Activated CD4-positive, alpha-beta memory T cell treated with anti-CD3 and anti-CD28 coated beads for 36 hours (primary cell): ENCODE measurements around the gene CARD11. TPM values are rescaled to one million over a fixed set of nuclear protein-coding genes. Genes with fewer than 3 reads are reported as not detected.
"Not testable (repeated sequence)": the region's sequence is repeated elsewhere in the genome, so short reads cannot be mapped to it uniquely, and the experiment has no call there.

Experiments
- CTCF ChIA-PET: fragments of 350-600 bp; sonication (Branson Sonifier 250); formaldehyde crosslinking; loops from one replicate; lab custom pipeline; 2021; ENCODE audit warnings: antibody characterized with exemption, inconsistent platforms; lab: Charles Lee
- POLR2A ChIA-PET: fragments of 350-600 bp; sonication (Branson Sonifier 250); formaldehyde crosslinking; loops from one replicate; lab custom pipeline; 2021; ENCODE audit warnings: antibody characterized with exemption; lab: Charles Lee
- DNase-seq: peaks from one replicate; pipeline ENCODE4 v3.0.0-alpha.2; 2020
- H3K27ac Mint-ChIP-seq: one replicate; pipeline ENCODE4 v1.8.0; 2021; ENCODE audit warnings: mixed read lengths
- H3K27me3 Mint-ChIP-seq: one replicate; pipeline ENCODE4 v1.8.0; 2021; ENCODE audit warnings: mixed read lengths
- H3K36me3 Mint-ChIP-seq: one replicate; pipeline ENCODE4 v1.8.0; 2021; ENCODE audit warnings: mixed read lengths
- H3K4me1 Mint-ChIP-seq: one replicate; pipeline ENCODE4 v1.8.0; 2021; ENCODE audit warnings: low read depth, mixed read lengths
- H3K4me3 Mint-ChIP-seq: one replicate; pipeline ENCODE4 v1.8.0; 2021; ENCODE audit warnings: mild to moderate bottlenecking, mixed read lengths
- H3K9me3 Mint-ChIP-seq: one replicate; pipeline ENCODE4 v1.8.0; 2021; ENCODE audit warnings: mixed read lengths
- intact Hi-C: fragments of 100-400 bp; cut with micrococcal nuclease; formaldehyde crosslinking; loops from one replicate; pipeline ENCODE4 v1.15.1; 2023
- total RNA-seq, 2 experiments: library from RNA; stranded (reverse); gene quantifications; one replicate each; pipeline ENCODE4 v1.2.3, GENCODE V29; 2021

CARD11 gene
- total RNA-seq, 2 experiments from 2014 or later, result 107 to 108 TPM

GRCh38 chr7:3065724-3066143, 22.1 kb upstream of the CARD11 start:
- H3K36me3 Mint-ChIP-seq, result peaks cover 5% of the 10 kb centered on the region
- peaks cover 7% of the 10 kb centered on the region for H3K9me3 Mint-ChIP-seq
- intact Hi-C loops, result loop anchor here (1.0 to 5.0 kb wide), 3 partner anchors 90 to 201 kb away; no protein-coding TSS in a partner anchor
- peak; percentile 89 for DNase-seq
- H3K4me3 Mint-ChIP-seq, result peak overlapping the region; percentile 64
- H3K27me3 Mint-ChIP-seq, result no peaks in the 10 kb centered on the region
- ChIA-PET CTCF (interaction anchor here (0.6 to 5.8 kb wide), 30 partner anchors 10 to 200 kb away, joined by 3 to 73 read pairs (median 6); partner anchors contain the start of gene CARD11), POLR2A (interaction anchor here (1.1 to 1.3 kb wide), 2 partner anchors 41 to 69 kb away, joined by 3 read pairs; no protein-coding TSS in a partner anchor)
- peak overlapping the region; percentile 83 for H3K27ac Mint-ChIP-seq
- peaks cover 86% of the 10 kb centered on the region for H3K4me1 Mint-ChIP-seq

GRCh38 chr7:3064067-3064466, 20.4 kb upstream of the CARD11 start:
- no peaks in the 10 kb centered on the region for H3K27me3 Mint-ChIP-seq
- no peaks in the 10 kb centered on the region for H3K36me3 Mint-ChIP-seq
- intact Hi-C loops, result loop anchor here (2.0 kb wide), 1 partner anchor 199 kb away; no protein-coding TSS in a partner anchor
- POLR2A ChIA-PET, result interaction anchor here (1.7 kb wide), 1 partner anchor 107 kb away, joined by 6 read pairs; no protein-coding TSS in a partner anchor
- H3K4me1 Mint-ChIP-seq, result peaks cover 90% of the 10 kb centered on the region
- H3K9me3 Mint-ChIP-seq, result no peaks in the 10 kb centered on the region
- H3K4me3 Mint-ChIP-seq, result no peak overlapping the region
- peak overlapping the region; percentile 88 for H3K27ac Mint-ChIP-seq
- peak; percentile 39 for DNase-seq
- CTCF ChIA-PET, result interaction anchor here (1.0 to 5.8 kb wide), 13 partner anchors 23 to 177 kb away, joined by 3 to 73 read pairs (median 7); no protein-coding TSS in a partner anchor

GRCh38 chr7:3063016-3063753, 19.5 kb upstream of the CARD11 start:
- Mint-ChIP-seq H3K4me3 (peak overlapping the region; percentile 58), H3K9me3 (no peaks in the 10 kb centered on the region), H3K36me3 (no peaks in the 10 kb centered on the region), H3K27ac (peak overlapping the region; percentile 88), H3K4me1 (peaks cover 82% of the 10 kb centered on the region), H3K27me3 (no peaks in the 10 kb centered on the region)
- ChIA-PET POLR2A (interaction anchor here (0.7 to 1.7 kb wide), 8 partner anchors 9 to 106 kb away, joined by 3 to 7 read pairs (median 5); no protein-coding TSS in a partner anchor), CTCF (interaction anchor here (0.9 to 5.8 kb wide), 11 partner anchors 10 to 176 kb away, joined by 3 to 73 read pairs (median 6); no protein-coding TSS in a partner anchor)
- intact Hi-C loops, result loop anchor here (1.0 kb wide), 4 partner anchors 20 to 85 kb away; partner anchors contain the start of gene CARD11
- DNase-seq, result peak; percentile 94

- ChIA-PET CTCF (interaction anchor here (0.5 kb wide), 1 partner anchor 723 kb away, joined by 4 read pairs; no protein-coding TSS in a partner anchor), POLR2A (no interaction called here)
- no peak for DNase-seq
- peaks cover 13% of the 10 kb centered on the region for H3K9me3 Mint-ChIP-seq
- intact Hi-C loops, result no loop called here
- peaks cover 4% of the 10 kb centered on the region for H3K36me3 Mint-ChIP-seq
- H3K27me3 Mint-ChIP-seq, result peaks cover 3% of the 10 kb centered on the region
- no peak overlapping the region for H3K4me3 Mint-ChIP-seq
- H3K4me1 Mint-ChIP-seq, result peaks cover 26% of the 10 kb centered on the region
- no peak overlapping the region for H3K27ac Mint-ChIP-seq
Observed at GRCh38 chr7:3057066-3057420, 13.4 kb upstream of the CARD11 start.

- Mint-ChIP-seq H3K27ac (no peak overlapping the region), H3K4me3 (no peak overlapping the region), H3K27me3 (peaks cover 3% of the 10 kb centered on the region), H3K4me1 (peaks cover 22% of the 10 kb centered on the region), H3K36me3 (peaks cover 4% of the 10 kb centered on the region), H3K9me3 (peaks cover 13% of the 10 kb centered on the region)
- ChIA-PET CTCF (interaction anchor here (0.5 kb wide), 1 partner anchor 722 kb away, joined by 4 read pairs; no protein-coding TSS in a partner anchor), POLR2A (no interaction called here)
- intact Hi-C loops, result no loop called here
- DNase-seq, result no peak
Observed at GRCh38 chr7:3056234-3057065, 12.8 kb upstream of the CARD11 start.

- no peak overlapping the region for H3K4me3 Mint-ChIP-seq
- H3K27me3 Mint-ChIP-seq, result peaks cover 3% of the 10 kb centered on the region
- DNase-seq, result no peak
- H3K36me3 Mint-ChIP-seq, result peaks cover 4% of the 10 kb centered on the region
- intact Hi-C loops, result no loop called here
- POLR2A ChIA-PET, result no interaction called here
- H3K9me3 Mint-ChIP-seq, result peaks cover 16% of the 10 kb centered on the region
- CTCF ChIA-PET, result interaction anchor here (0.7 kb wide), 1 partner anchor 80 kb away, joined by 4 read pairs; no protein-coding TSS in a partner anchor
- H3K4me1 Mint-ChIP-seq, result peaks cover 15% of the 10 kb centered on the region
- no peak overlapping the region for H3K27ac Mint-ChIP-seq
Observed at GRCh38 chr7:3055626-3056025, 12.0 kb upstream of the CARD11 start.

- no peaks in the 10 kb centered on the region for H3K27me3 Mint-ChIP-seq
- peak overlapping the region; percentile 99 for H3K27ac Mint-ChIP-seq
- peak; percentile 89 for DNase-seq
- intact Hi-C loops, result loop anchor here (1.0 to 5.0 kb wide), 6 partner anchors 20 to 171 kb away; no protein-coding TSS in a partner anchor
- peaks cover 31% of the 10 kb centered on the region for H3K36me3 Mint-ChIP-seq
- ChIA-PET POLR2A (interaction anchor here (1.1 to 1.6 kb wide), 5 partner anchors 20 to 92 kb away, joined by 3 to 5 read pairs (median 3); no protein-coding TSS in a partner anchor), CTCF (interaction anchor here (0.9 to 6.1 kb wide), 4 partner anchors 23 to 177 kb away, joined by 3 to 33 read pairs (median 4); no protein-coding TSS in a partner anchor)
- peak overlapping the region; percentile 98 for H3K4me3 Mint-ChIP-seq
- peaks cover 46% of the 10 kb centered on the region for H3K4me1 Mint-ChIP-seq
- no peaks in the 10 kb centered on the region for H3K9me3 Mint-ChIP-seq
Observed at GRCh38 chr7:3042861-3043489, 692 bp downstream of the CARD11 start.

- no peak for DNase-seq
- no peaks in the 10 kb centered on the region for H3K27me3 Mint-ChIP-seq
- CTCF ChIA-PET, result interaction anchor here (1.0 to 6.1 kb wide), 3 partner anchors 24 to 176 kb away, joined by 3 to 33 read pairs (median 3); no protein-coding TSS in a partner anchor
- intact Hi-C loops, result loop anchor here (2.0 to 5.0 kb wide), 4 partner anchors 53 to 170 kb away; no protein-coding TSS in a partner anchor
- peak overlapping the region; percentile 98 for H3K4me3 Mint-ChIP-seq
- H3K27ac Mint-ChIP-seq, result peak overlapping the region; percentile 85
- H3K4me1 Mint-ChIP-seq, result peaks cover 54% of the 10 kb centered on the region
- POLR2A ChIA-PET, result interaction anchor here (1.1 to 1.6 kb wide), 4 partner anchors 21 to 93 kb away, joined by 3 read pairs; no protein-coding TSS in a partner anchor
- no peaks in the 10 kb centered on the region for H3K9me3 Mint-ChIP-seq
- peaks cover 33% of the 10 kb centered on the region for H3K36me3 Mint-ChIP-seq
Observed at GRCh38 chr7:3041986-3042675, 1.5 kb downstream of the CARD11 start.

GRCh38 chr7:3039787-3040186, 3.9 kb downstream of the CARD11 start:
- H3K27me3 Mint-ChIP-seq, result no peaks in the 10 kb centered on the region
- peaks cover 42% of the 10 kb centered on the region for H3K36me3 Mint-ChIP-seq
- peak overlapping the region; percentile 61 for H3K4me3 Mint-ChIP-seq
- ChIA-PET POLR2A (interaction anchor here (0.8 to 1.3 kb wide), 4 partner anchors 12 to 67 kb away, joined by 3 to 4 read pairs (median 3); no protein-coding TSS in a partner anchor), CTCF (interaction anchor here (0.7 to 6.1 kb wide), 4 partner anchors 22 to 145 kb away, joined by 3 to 33 read pairs (median 6); no protein-coding TSS in a partner anchor)
- peak; percentile 35 for DNase-seq
- H3K9me3 Mint-ChIP-seq, result no peaks in the 10 kb centered on the region
- peak overlapping the region; percentile 81 for H3K27ac Mint-ChIP-seq
- intact Hi-C loops, result loop anchor here (5.0 kb wide), 2 partner anchors 147 to 167 kb away; no protein-coding TSS in a partner anchor
- peaks cover 63% of the 10 kb centered on the region for H3K4me1 Mint-ChIP-seq

- CTCF ChIA-PET, H3K4me3 Mint-ChIP-seq: not testable (repeated sequence)
- H3K36me3 Mint-ChIP-seq, result peaks cover 45% of the 10 kb centered on the region
Observed at GRCh38 chr7:3038011-3038410, 5.7 kb downstream of the CARD11 start.

More at GRCh38 chr7:3038011-3038410, 5.7 kb downstream of the CARD11 start:
- DNase-seq, H3K9me3 Mint-ChIP-seq, H3K27me3 Mint-ChIP-seq, POLR2A ChIA-PET: not testable (repeated sequence)
- intact Hi-C loops, result loop anchor here (1.0 kb wide), 1 partner anchor 10 kb away; no protein-coding TSS in a partner anchor
- Mint-ChIP-seq H3K27ac (peak overlapping the region; percentile 49), H3K4me1 (peaks cover 69% of the 10 kb centered on the region)
